Cardiac fibroblast (primary cell): ENCODE measurements around the gene ANAPC13.

Experiments
- DNase-seq, 2 donors: peaks; one replicate each; pipeline versions ENCODE4 v3.0.0 to v3.0.0-alpha.2; 2010; ENCODE audit warnings: low read depth in 2 of 2
- H3K4me3 ChIP-seq, 2 donors: replicated peaks in 1 of 2; 1 replicate in 1 of 2; 2 replicates in 1 of 2; pipeline ENCODE4 v1.5.1; 2011; ENCODE audit warnings: low read depth in 2 of 2, low read length in 2 of 2, mild to moderate bottlenecking in 2 of 2, moderate library complexity in 1 of 2
- CTCF ChIP-seq: IDR thresholded peaks from one replicate; pipeline ENCODE4 v1.5.1; 2011; ENCODE audit warnings: low read depth, mild to moderate bottlenecking, low read length, inconsistent platforms

The ANAPC13 gene

GRCh38 chr3:134477002-134477401 is 8.8 kb downstream of the ANAPC13 start:
- DNase-seq = no peak
- TF ChIP-seq CTCF = no peak
- H3K4me3 ChIP-seq = no peak overlapping the region

GRCh38 chr3:134476306-134476705 is 9.5 kb downstream of the ANAPC13 start:
- no peak overlapping the region for H3K4me3 ChIP-seq
- no peak for TF ChIP-seq CTCF
- no peak for DNase-seq

- no peak overlapping the region for H3K4me3 ChIP-seq
These were observed 10.8 kb downstream of the ANAPC13 start for GRCh38 chr3:134474956-134475355.

GRCh38 chr3:134473868-134474546 is 11.8 kb downstream of the ANAPC13 start:
- peak; percentile 80 to 87 for DNase-seq
- no peak overlapping the region for H3K4me3 ChIP-seq
- TF ChIP-seq CTCF = peak; percentile 55

More at GRCh38 chr3:134474956-134475355, 10.8 kb downstream of the ANAPC13 start:
- TF ChIP-seq CTCF = no peak
- DNase-seq = no peak

GRCh38 chr3:134472831-134473230 is 13.0 kb downstream of the ANAPC13 start:
- no peak for DNase-seq
- TF ChIP-seq CTCF = no peak
- no peak overlapping the region for H3K4me3 ChIP-seq

- no peak for TF ChIP-seq CTCF
- peak; percentile 76 to 84 for DNase-seq
- no peak overlapping the region for H3K4me3 ChIP-seq
These were observed 14.1 kb downstream of the ANAPC13 start for GRCh38 chr3:134471521-134472193.
